ENCODE measurements around the gene GJC2. TPM values are rescaled to one million over a fixed set of nuclear protein-coding genes. Genes with fewer than 3 reads are reported as not detected.

GJC2 gene
- polyA plus RNA-seq, 2 of the 4 experiments (the other 2 are of a cell fraction) = 0.09 to 0.48 TPM

DNA sequence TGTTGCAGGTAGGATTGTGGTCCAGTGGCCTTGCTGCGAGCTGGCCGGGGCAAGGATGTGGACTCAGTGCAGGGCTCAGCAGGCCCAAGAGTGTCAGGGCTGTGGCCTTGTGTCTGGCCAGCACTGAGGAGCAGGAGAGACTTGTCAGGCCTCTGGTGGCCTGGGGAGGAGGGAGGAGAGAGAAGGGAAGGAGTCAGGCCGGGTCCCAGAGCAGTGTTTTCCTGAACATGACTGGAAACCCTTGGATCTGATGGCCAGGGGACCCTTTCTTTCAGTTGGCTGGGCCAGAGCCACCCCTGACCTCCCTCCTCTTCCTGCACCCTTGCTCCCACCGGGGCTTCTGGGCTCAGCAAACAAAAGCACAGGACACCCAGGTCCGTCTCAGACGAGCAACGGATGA is 20.9 kb downstream of the GJC2 start:
- 74% methylated on average over 7 of the region's 7 CpGs for WGBS (ENCODE audit: missing lambda C conversion rate)
- CTCF ChIA-PET = interaction anchor here (2.1 kb wide), 1 partner anchor 40 kb away, joined by 5 read pairs; no protein-coding TSS in a partner anchor
- no peak for ATAC-seq

GRCh38 chr1:228171221-228171891 is 21.6 kb downstream of the GJC2 start:
- 76% methylated on average over 8 of the region's 10 CpGs for WGBS (ENCODE audit: missing lambda C conversion rate)
- Histone ChIP-seq H3K4me3 (no peak overlapping the region), H3K27ac (no peak overlapping the region), H3K4me1 (peaks cover 9% of the 10 kb centered on the region; the same call in 1 of the 3 replicates), H3K4me2 (no peak overlapping the region), H3K9me3 (no peaks in the 10 kb centered on the region)
- CTCF ChIA-PET = interaction anchor here (2.1 kb wide), 1 partner anchor 41 kb away, joined by 5 read pairs; no protein-coding TSS in a partner anchor
- DNase-seq (ENCODE audit: low read depth in 1 of 2, low spot score in 1 of 2) = no peak
- ATAC-seq = no peak
- no peak for FAIRE-seq
- TF ChIP-seq CTCF (IDR thresholded peaks at IDR 0.05) (no peak), TFCP2L1 (CRISPR knock-in tag; IDR thresholded peaks at IDR 0.05) (no peak), CEBPB (IDR thresholded peaks at IDR 0.05) (no peak), MYC (IDR thresholded peaks at IDR 0.05; ENCODE audit: borderline replicate concordance, low read length) (no peak), HEYL (CRISPR knock-in tag; IDR thresholded peaks at IDR 0.05) (no peak), CHD4 (IDR thresholded peaks at IDR 0.05; ENCODE audit: borderline replicate concordance) (no peak), HOXB13 (CRISPR knock-in tag; IDR thresholded peaks at IDR 0.05; ENCODE audit: low read depth) (no peak), KDM1A (IDR thresholded peaks at IDR 0.05; ENCODE audit: low read depth) (no peak), EHMT2 (IDR thresholded peaks at IDR 0.05; ENCODE audit: low read depth) (no peak), NR3C1 (IDR thresholded peaks at IDR 0.05) (no peak), JUN (IDR thresholded peaks at IDR 0.05) (no peak), KDM5A (IDR thresholded peaks at IDR 0.05) (no peak), POLR2A (IDR thresholded peaks at IDR 0.05; ENCODE audit: low read length) (no peak), NFE2L2 (conservative IDR thresholded peaks at IDR 0.05; ENCODE audit: low read length) (no peak), HMGXB4 (CRISPR knock-in tag; IDR thresholded peaks at IDR 0.05; ENCODE audit: borderline replicate concordance) (no peak), ZSCAN20 (CRISPR knock-in tag; IDR thresholded peaks at IDR 0.05) (no peak), REST (IDR thresholded peaks at IDR 0.05) (no peak)
- TF ChIP-seq, protein P1, sequence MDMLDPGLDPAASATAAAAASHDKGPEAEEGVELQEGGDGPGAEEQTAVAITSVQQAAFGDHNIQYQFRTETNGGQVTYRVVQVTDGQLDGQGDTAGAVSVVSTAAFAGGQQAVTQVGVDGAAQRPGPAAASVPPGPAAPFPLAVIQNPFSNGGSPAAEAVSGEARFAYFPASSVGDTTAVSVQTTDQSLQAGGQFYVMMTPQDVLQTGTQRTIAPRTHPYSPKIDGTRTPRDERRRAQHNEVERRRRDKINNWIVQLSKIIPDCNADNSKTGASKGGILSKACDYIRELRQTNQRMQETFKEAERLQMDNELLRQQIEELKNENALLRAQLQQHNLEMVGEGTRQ (IDR thresholded peaks at IDR 0.05) = no peak
- TF ChIP-seq, protein P2, sequence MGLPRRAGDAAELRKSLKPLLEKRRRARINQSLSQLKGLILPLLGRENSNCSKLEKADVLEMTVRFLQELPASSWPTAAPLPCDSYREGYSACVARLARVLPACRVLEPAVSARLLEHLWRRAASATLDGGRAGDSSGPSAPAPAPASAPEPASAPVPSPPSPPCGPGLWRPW (IDR thresholded peaks at IDR 0.05) = no peak
- TF ChIP-seq, protein P3, sequence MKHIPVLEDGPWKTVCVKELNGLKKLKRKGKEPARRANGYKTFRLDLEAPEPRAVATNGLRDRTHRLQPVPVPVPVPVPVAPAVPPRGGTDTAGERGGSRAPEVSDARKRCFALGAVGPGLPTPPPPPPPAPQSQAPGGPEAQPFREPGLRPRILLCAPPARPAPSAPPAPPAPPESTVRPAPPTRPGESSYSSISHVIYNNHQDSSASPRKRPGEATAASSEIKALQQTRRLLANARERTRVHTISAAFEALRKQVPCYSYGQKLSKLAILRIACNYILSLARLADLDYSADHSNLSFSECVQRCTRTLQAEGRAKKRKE (CRISPR knock-in tag; IDR thresholded peaks at IDR 0.05; ENCODE audit: low read depth) = no peak
- POLR2A ChIA-PET = no interaction called here

More for the DNA sequence above, 20.9 kb downstream of the GJC2 start:
- TF ChIP-seq KDM1A (IDR thresholded peaks at IDR 0.05; ENCODE audit: low read depth) = no peak
- TF ChIP-seq MAZ (IDR thresholded peaks at IDR 0.05; ENCODE audit: borderline replicate concordance, low read depth, low read length) = no peak
- no peak for TF ChIP-seq E2F6 (IDR thresholded peaks at IDR 0.05; ENCODE audit: borderline replicate concordance, low read depth)
- no peak for TF ChIP-seq ZC3H11A (IDR thresholded peaks at IDR 0.05)
- TF ChIP-seq RARB (CRISPR knock-in tag; IDR thresholded peaks at IDR 0.05) = no peak
- no peak for TF ChIP-seq ZFP36 (IDR thresholded peaks at IDR 0.05; ENCODE audit: borderline replicate concordance, partially characterized antibody)
- POLR2A ChIA-PET = no interaction called here
- FAIRE-seq = no peak
- no peak overlapping the region for H3K4me3 ChIP-seq
- peaks cover 9% of the 10 kb centered on the region; the same call in 1 of the 3 replicates for H3K4me1 ChIP-seq
- no peak for DNase-seq (ENCODE audit: low read depth in 1 of 2, low spot score in 1 of 2)
- H3K9me3 ChIP-seq = no peaks in the 10 kb centered on the region
- H3K27ac ChIP-seq = no peak overlapping the region
- no peak overlapping the region for H3K4me2 ChIP-seq

All from A549 (cell line).